Muscle layer of duodenum (tissue), 2 donors: ENCODE measurements around the gene SKP2.
"Not testable (repeated sequence)": the region's sequence is repeated elsewhere in the genome, so short reads cannot be mapped to it uniquely, and the experiment has no call there.

Source experiments
- H3K27ac ChIP-seq: one replicate; pipeline ENCODE4 v1.7.0; 2013; ENCODE audit warnings: mild to moderate bottlenecking, low read length
- H3K27me3 ChIP-seq: one replicate; pipeline ENCODE4 v1.7.0; 2013; ENCODE audit warnings: low read depth, mild to moderate bottlenecking, control low read depth, low read length
- H3K36me3 ChIP-seq, 2 donors: one replicate each; pipeline ENCODE4 v1.7.0; 2013; ENCODE audit warnings: low read length in 2 of 2, control low read depth in 1 of 2, mild to moderate bottlenecking in 1 of 2; ENCODE audit not compliant: insufficient read depth in 2 of 2, control insufficient read depth in 1 of 2
- H3K4me1 ChIP-seq, 2 donors: one replicate each; pipeline ENCODE4 v1.7.0; 2013; ENCODE audit warnings: low read length in 2 of 2, mild to moderate bottlenecking in 2 of 2, control low read depth in 1 of 2, moderate library complexity in 1 of 2; ENCODE audit not compliant: insufficient read depth in 2 of 2, control insufficient read depth in 1 of 2
- H3K4me3 ChIP-seq, 2 donors: one replicate each; pipeline ENCODE4 v1.7.0; 2013; ENCODE audit warnings: low read length in 2 of 2, low read depth in 1 of 2, mild to moderate bottlenecking in 1 of 2
- H3K9me3 ChIP-seq, 2 donors: one replicate each; pipeline ENCODE4 v1.7.0; 2013; ENCODE audit warnings: low read length in 2 of 2, control low read depth in 1 of 2, mild to moderate bottlenecking in 1 of 2; ENCODE audit not compliant: control insufficient read depth in 1 of 2
- donor health status: healthy.

SKP2 gene

GRCh38 chr5:36177715-36178523 is 26.0 kb downstream of the SKP2 start:
- Histone ChIP-seq H3K36me3 (peaks cover 41 to 50% of the 10 kb centered on the region in 2 donors), H3K9me3 (no peaks in the 10 kb centered on the region), H3K27me3 (no peaks in the 10 kb centered on the region), H3K4me3 (no peak overlapping the region), H3K27ac (no peak overlapping the region), H3K4me1 (no peaks in the 10 kb centered on the region)

GRCh38 chr5:36178524-36178890 is 26.6 kb downstream of the SKP2 start:
- peaks cover 35 to 46% of the 10 kb centered on the region in 2 donors for H3K36me3 ChIP-seq
- no peaks in the 10 kb centered on the region for H3K4me1 ChIP-seq
- H3K9me3 ChIP-seq: no peaks in the 10 kb centered on the region
- H3K4me3 ChIP-seq: no peak overlapping the region
- H3K27ac ChIP-seq: no peak overlapping the region
- no peaks in the 10 kb centered on the region for H3K27me3 ChIP-seq

- Histone ChIP-seq H3K4me1 (no peaks in the 10 kb centered on the region), H3K9me3 (no peaks in the 10 kb centered on the region), H3K36me3 (peaks cover 33 to 34% of the 10 kb centered on the region in 2 donors), H3K27me3 (no peaks in the 10 kb centered on the region), H3K4me3 (no peak overlapping the region), H3K27ac (no peak overlapping the region)
Observed at GRCh38 chr5:36179950-36180349, 28.0 kb downstream of the SKP2 start.

GRCh38 chr5:36180556-36181350 is 28.8 kb downstream of the SKP2 start:
- peaks cover 33 to 34% of the 10 kb centered on the region in 2 donors for H3K36me3 ChIP-seq
- H3K27ac ChIP-seq: no peak overlapping the region
- no peak overlapping the region for H3K4me3 ChIP-seq
- no peaks in the 10 kb centered on the region for H3K4me1 ChIP-seq
- no peaks in the 10 kb centered on the region for H3K27me3 ChIP-seq
- H3K9me3 ChIP-seq: no peaks in the 10 kb centered on the region

- Histone ChIP-seq H3K9me3 (no peaks in the 10 kb centered on the region), H3K4me1 (no peaks in the 10 kb centered on the region), H3K27ac (no peak overlapping the region), H3K27me3 (no peaks in the 10 kb centered on the region), H3K36me3 (peaks cover 33 to 34% of the 10 kb centered on the region in 2 donors), H3K4me3 (no peak overlapping the region)
Observed at GRCh38 chr5:36181774-36182173, 29.9 kb downstream of the SKP2 start.

GRCh38 chr5:36184408-36184807 is 32.5 kb downstream of the SKP2 start:
- H3K9me3 ChIP-seq, H3K4me1 ChIP-seq, H3K4me3 ChIP-seq, H3K27ac ChIP-seq, H3K27me3 ChIP-seq: not testable (repeated sequence)
- H3K36me3 ChIP-seq: peaks cover 13 to 19% of the 10 kb centered on the region in 2 donors

GRCh38 chr5:36193746-36194145 is 41.8 kb downstream of the SKP2 start:
- Histone ChIP-seq H3K27ac (no peak overlapping the region), H3K27me3 (no peaks in the 10 kb centered on the region), H3K9me3 (peaks cover 0 to 2% of the 10 kb centered on the region in 2 donors), H3K36me3 (peaks cover 40 to 52% of the 10 kb centered on the region in 2 donors), H3K4me1 (no peaks in the 10 kb centered on the region), H3K4me3 (no peak overlapping the region)

- H3K9me3 ChIP-seq: no peaks in the 10 kb centered on the region
- H3K4me1 ChIP-seq: no peaks in the 10 kb centered on the region
- no peak overlapping the region for H3K27ac ChIP-seq
- no peak overlapping the region for H3K4me3 ChIP-seq
- peaks cover 37 to 42% of the 10 kb centered on the region in 2 donors for H3K36me3 ChIP-seq
- no peaks in the 10 kb centered on the region for H3K27me3 ChIP-seq
Observed at GRCh38 chr5:36198281-36198680, 46.4 kb downstream of the SKP2 start.

GRCh38 chr5:36198783-36199182 is 46.9 kb downstream of the SKP2 start:
- H3K36me3 ChIP-seq: peaks cover 37 to 41% of the 10 kb centered on the region in 2 donors
- not testable (repeated sequence) for H3K4me1 ChIP-seq

GRCh38 chr5:36199620-36200019 is 47.7 kb downstream of the SKP2 start:
- no peaks in the 10 kb centered on the region for H3K4me1 ChIP-seq
- no peaks in the 10 kb centered on the region for H3K9me3 ChIP-seq
- H3K4me3 ChIP-seq: no peak overlapping the region
- no peak overlapping the region for H3K27ac ChIP-seq
- H3K36me3 ChIP-seq: peaks cover 35 to 42% of the 10 kb centered on the region in 2 donors
- H3K27me3 ChIP-seq: no peaks in the 10 kb centered on the region

More at GRCh38 chr5:36198783-36199182, 46.9 kb downstream of the SKP2 start:
- H3K4me3 ChIP-seq, H3K27me3 ChIP-seq, H3K27ac ChIP-seq, H3K9me3 ChIP-seq: not testable (repeated sequence)

GRCh38 chr5:36200513-36200912 is 48.6 kb downstream of the SKP2 start:
- H3K36me3 ChIP-seq: peaks cover 31 to 40% of the 10 kb centered on the region in 2 donors

More at GRCh38 chr5:36200513-36200912, 48.6 kb downstream of the SKP2 start:
- H3K27ac ChIP-seq: no peak overlapping the region
- no peaks in the 10 kb centered on the region for H3K27me3 ChIP-seq
- no peaks in the 10 kb centered on the region for H3K4me1 ChIP-seq
- H3K4me3 ChIP-seq: no peak overlapping the region
- no peaks in the 10 kb centered on the region for H3K9me3 ChIP-seq
